ENCODE results near the gene ESRRG. TPM values are rescaled to one million over a fixed set of nuclear protein-coding genes. Genes with fewer than 3 reads are reported as not detected.

ESRRG gene
- total and polyA plus RNA-seq, 2 donors (not counting 3 experiments of a cell fraction or from before 2014, with no cell fraction given) = not detected

DNA sequence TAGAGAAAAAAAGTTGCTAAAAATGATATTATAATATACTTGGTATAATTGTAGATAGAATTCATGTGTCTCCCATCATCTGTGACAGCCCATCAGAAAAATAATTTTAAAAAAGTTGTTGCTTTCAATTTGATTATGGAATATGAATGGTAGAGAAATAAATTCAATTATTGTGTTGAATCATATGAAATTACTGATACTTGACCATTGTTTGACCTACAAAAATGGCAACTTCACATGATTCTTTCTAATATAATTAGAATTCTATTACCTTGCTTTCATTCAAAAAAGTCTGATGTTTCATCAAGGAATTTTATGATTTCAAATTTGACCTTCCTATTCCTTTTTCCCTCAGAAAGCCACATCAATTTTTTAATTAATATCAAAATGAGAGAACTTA lies 11.5 kb downstream of the ESRRG start:
- FAIRE-seq = no peak

More for the DNA sequence above, 11.5 kb downstream of the ESRRG start:
- Histone ChIP-seq H3K9me1 (replicated peaks; ENCODE audit: control insufficient read depth, extremely low read depth, insufficient read depth, low read length) (no peaks in the 10 kb centered on the region), H3K36me3 (ENCODE audit: control insufficient read depth in 2 of 2, extremely low read depth in 1 of 2, insufficient read depth in 2 of 2, low read length in 2 of 2) (no peaks in the 10 kb centered on the region), H3K4me2 (ENCODE audit: insufficient read depth, low read length) (no peak overlapping the region), H3K9ac (replicated peaks; ENCODE audit: extremely low read depth, insufficient read depth, low read length) (no peak overlapping the region), H3K79me2 (ENCODE audit: control insufficient read depth, insufficient read depth, low read length) (no peaks in the 10 kb centered on the region), H3K27ac (ENCODE audit: insufficient read depth, low read depth, low read length) (no peak overlapping the region), H3K9me3 (replicated peaks; ENCODE audit: control insufficient read depth, insufficient read depth, low read length) (no peaks in the 10 kb centered on the region), H2AFZ (ENCODE audit: low read depth, low read length) (no peak overlapping the region), H3K27me3 (ENCODE audit: control insufficient read depth in 2 of 2, insufficient read depth in 2 of 2, low read length in 2 of 2) (no peaks in the 10 kb centered on the region), H3K4me1 (ENCODE audit: control insufficient read depth, extremely low read depth, insufficient read depth, low read length) (no peaks in the 10 kb centered on the region), H3K4me3 (replicated peaks in 1 of 3; ENCODE audit: insufficient read depth in 1 of 3, low read depth in 1 of 3, low read length in 3 of 3) (no peak overlapping the region), H4K20me1 (replicated peaks; ENCODE audit: control insufficient read depth, extremely low read depth, insufficient read depth, low read length) (no peaks in the 10 kb centered on the region)
- no TSS peak for BruUV-seq (replicated peaks)
- no peak for DNase-seq (ENCODE audit: low read depth, low spot score)
- ChIA-PET POLR2A (no interaction called here), CTCF (no interaction called here)
- dilution Hi-C loops (cut with MboI; ENCODE audit: extremely low pct_ligation_motif_present, low sequenced_read_pairs) (no loop called here), intact Hi-C loops (cut with micrococcal nuclease) (no loop called here)
- no peak for TF ChIP-seq MYC (IDR thresholded peaks at IDR 0.05; ENCODE audit: low read depth, low read length)
- no peak for TF ChIP-seq GATA2 (IDR thresholded peaks at IDR 0.05; ENCODE audit: insufficient read depth, insufficient read length, low read depth, low read length)
- no peak for TF ChIP-seq EZH2 (IDR thresholded peaks at IDR 0.05; ENCODE audit: borderline replicate concordance, low read depth, low read length, severe bottlenecking)
- TF ChIP-seq FOS (IDR thresholded peaks at IDR 0.05; ENCODE audit: borderline replicate concordance, insufficient read depth, low read length) = no peak
- no peak for TF ChIP-seq POLR2A (IDR thresholded peaks at IDR 0.05; ENCODE audit: low read depth, low read length)
- no peak for TF ChIP-seq JUN (IDR thresholded peaks at IDR 0.05; ENCODE audit: borderline replicate concordance, insufficient read depth, insufficient read length, low read depth)
- TF ChIP-seq POLR2AphosphoS5 (IDR thresholded peaks at IDR 0.05; ENCODE audit: insufficient read depth, low read depth, low read length) = no peak
- TF ChIP-seq, protein P1, sequence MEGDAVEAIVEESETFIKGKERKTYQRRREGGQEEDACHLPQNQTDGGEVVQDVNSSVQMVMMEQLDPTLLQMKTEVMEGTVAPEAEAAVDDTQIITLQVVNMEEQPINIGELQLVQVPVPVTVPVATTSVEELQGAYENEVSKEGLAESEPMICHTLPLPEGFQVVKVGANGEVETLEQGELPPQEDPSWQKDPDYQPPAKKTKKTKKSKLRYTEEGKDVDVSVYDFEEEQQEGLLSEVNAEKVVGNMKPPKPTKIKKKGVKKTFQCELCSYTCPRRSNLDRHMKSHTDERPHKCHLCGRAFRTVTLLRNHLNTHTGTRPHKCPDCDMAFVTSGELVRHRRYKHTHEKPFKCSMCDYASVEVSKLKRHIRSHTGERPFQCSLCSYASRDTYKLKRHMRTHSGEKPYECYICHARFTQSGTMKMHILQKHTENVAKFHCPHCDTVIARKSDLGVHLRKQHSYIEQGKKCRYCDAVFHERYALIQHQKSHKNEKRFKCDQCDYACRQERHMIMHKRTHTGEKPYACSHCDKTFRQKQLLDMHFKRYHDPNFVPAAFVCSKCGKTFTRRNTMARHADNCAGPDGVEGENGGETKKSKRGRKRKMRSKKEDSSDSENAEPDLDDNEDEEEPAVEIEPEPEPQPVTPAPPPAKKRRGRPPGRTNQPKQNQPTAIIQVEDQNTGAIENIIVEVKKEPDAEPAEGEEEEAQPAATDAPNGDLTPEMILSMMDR (IDR thresholded peaks at IDR 0.05; ENCODE audit: extremely low read depth in 1 of 2, insufficient read depth in 1 of 2, low read depth in 1 of 2, low read length in 2 of 2) = no peak
- TF ChIP-seq, protein P2, sequence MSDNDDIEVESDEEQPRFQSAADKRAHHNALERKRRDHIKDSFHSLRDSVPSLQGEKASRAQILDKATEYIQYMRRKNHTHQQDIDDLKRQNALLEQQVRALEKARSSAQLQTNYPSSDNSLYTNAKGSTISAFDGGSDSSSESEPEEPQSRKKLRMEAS (IDR thresholded peaks at IDR 0.05; ENCODE audit: insufficient read depth, insufficient read length) = no peak
